Tongue (tissue), 2 donors: ENCODE data around the gene DEPP1. TPM values are rescaled to one million over a fixed set of nuclear protein-coding genes. Genes with fewer than 3 reads are reported as not detected.

Source experiments
- DNase-seq: peaks from one replicate; pipeline ENCODE4 v3.0.0-alpha.2; 2015
- total RNA-seq: library from RNA; depleted of rRNA; stranded (reverse); fragments of >200 nt; gene quantifications from one replicate; pipeline ENCODE4 v1.2.3, GENCODE V29; 2014

DEPP1 gene
- total RNA-seq, 1 donor from 2014 or later, result 44.6 TPM

GRCh38 chr10:44993226-44993921 lies 14.8 kb upstream of the DEPP1 start:
- no peak for DNase-seq

GRCh38 chr10:44992732-44993225 lies 14.2 kb upstream of the DEPP1 start:
- DNase-seq, result no peak

GRCh38 chr10:44992070-44992731 lies 13.6 kb upstream of the DEPP1 start:
- DNase-seq, result no peak

- DNase-seq, result no peak
These were observed 13.0 kb upstream of the DEPP1 start for GRCh38 chr10:44991571-44991970.

GRCh38 chr10:44990965-44991364 lies 12.4 kb upstream of the DEPP1 start:
- DNase-seq, result no peak

GRCh38 chr10:44990302-44990655 lies 11.7 kb upstream of the DEPP1 start:
- no peak for DNase-seq

GRCh38 chr10:44989597-44990301 lies 11.1 kb upstream of the DEPP1 start:
- no peak for DNase-seq

GRCh38 chr10:44988957-44989585 lies 10.5 kb upstream of the DEPP1 start:
- no peak for DNase-seq

- DNase-seq, result no peak
These were observed 8.1 kb upstream of the DEPP1 start for GRCh38 chr10:44986670-44987069.

GRCh38 chr10:44986179-44986578 lies 7.6 kb upstream of the DEPP1 start:
- DNase-seq, result no peak

GRCh38 chr10:44985175-44985681 lies 6.6 kb upstream of the DEPP1 start:
- no peak for DNase-seq

- DNase-seq, result no peak
These were observed 6.1 kb upstream of the DEPP1 start for GRCh38 chr10:44984671-44985101.

- no peak for DNase-seq
These were observed 5.3 kb upstream of the DEPP1 start for GRCh38 chr10:44983895-44984278.

GRCh38 chr10:44983066-44983894 lies 4.7 kb upstream of the DEPP1 start:
- no peak for DNase-seq

GRCh38 chr10:44982496-44982895 lies 3.9 kb upstream of the DEPP1 start:
- DNase-seq, result no peak

GRCh38 chr10:44982114-44982460 lies 3.5 kb upstream of the DEPP1 start:
- DNase-seq, result no peak

GRCh38 chr10:44981172-44982113 lies 2.8 kb upstream of the DEPP1 start:
- peak; percentile 62 for DNase-seq

GRCh38 chr10:44980309-44981171 lies 1.9 kb upstream of the DEPP1 start:
- no peak for DNase-seq
